Fibroblast of mammary gland (primary cell): ENCODE measurements around the gene KCNAB3.

Experiments
- DNase-seq: peaks from one replicate; pipeline ENCODE4 v3.0.0-alpha.2; 2010; ENCODE audit warnings: low read depth
- H3K4me3 ChIP-seq: 2 replicates; pipeline ENCODE4 v1.5.1; 2011; ENCODE audit warnings: low read depth, mild to moderate bottlenecking, low read length, moderate library complexity; ENCODE audit not compliant: control insufficient read depth
- TF ChIP-seq, protein P1 (sequence below): conservative IDR thresholded peaks from 2 replicates; pipeline ENCODE4 v1.5.1; 2011; ENCODE audit warnings: low read depth, low read length, inconsistent platforms; ENCODE audit not compliant: control insufficient read depth, insufficient read depth

Gene KCNAB3

DNA sequence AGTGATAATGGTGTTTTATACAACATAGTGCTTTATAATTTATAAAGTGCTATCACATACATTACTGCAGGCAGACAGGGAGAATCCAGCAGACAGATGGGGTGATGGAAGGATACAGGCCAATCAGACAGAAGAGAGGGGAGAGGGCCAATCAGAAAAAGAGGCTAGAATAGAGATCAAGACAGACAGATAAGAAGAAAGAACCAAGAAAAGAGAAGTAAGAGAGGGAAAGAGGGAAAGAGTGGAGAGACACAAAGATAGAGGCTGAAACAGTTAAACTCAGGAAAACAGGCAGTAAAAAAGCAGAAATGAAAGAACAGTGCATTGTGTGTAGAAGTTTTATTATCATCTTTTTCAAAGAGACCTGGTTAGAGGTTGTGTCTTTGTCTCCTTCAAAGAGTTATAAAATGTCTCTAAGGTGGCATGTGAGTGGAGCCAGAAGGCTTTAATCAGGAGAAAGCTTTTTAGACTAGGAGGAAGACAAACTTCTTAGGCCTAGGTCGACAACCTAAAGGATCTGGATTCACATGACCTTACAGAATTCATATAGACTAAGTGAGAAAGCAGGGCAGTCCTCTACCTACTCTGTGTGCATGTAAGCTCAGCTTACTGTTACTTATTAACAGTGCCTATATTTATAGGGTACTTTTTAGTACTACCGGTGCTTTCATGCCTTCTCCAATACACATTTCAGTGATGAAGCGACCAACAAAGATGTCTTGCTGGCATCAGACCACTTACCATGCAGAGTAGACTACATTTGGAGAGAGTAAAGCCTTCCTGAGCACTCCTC is 49.4 kb downstream of the KCNAB3 start:
- no peak for DNase-seq
- H3K4me3 ChIP-seq = no peak overlapping the region
- TF ChIP-seq, protein P1, sequence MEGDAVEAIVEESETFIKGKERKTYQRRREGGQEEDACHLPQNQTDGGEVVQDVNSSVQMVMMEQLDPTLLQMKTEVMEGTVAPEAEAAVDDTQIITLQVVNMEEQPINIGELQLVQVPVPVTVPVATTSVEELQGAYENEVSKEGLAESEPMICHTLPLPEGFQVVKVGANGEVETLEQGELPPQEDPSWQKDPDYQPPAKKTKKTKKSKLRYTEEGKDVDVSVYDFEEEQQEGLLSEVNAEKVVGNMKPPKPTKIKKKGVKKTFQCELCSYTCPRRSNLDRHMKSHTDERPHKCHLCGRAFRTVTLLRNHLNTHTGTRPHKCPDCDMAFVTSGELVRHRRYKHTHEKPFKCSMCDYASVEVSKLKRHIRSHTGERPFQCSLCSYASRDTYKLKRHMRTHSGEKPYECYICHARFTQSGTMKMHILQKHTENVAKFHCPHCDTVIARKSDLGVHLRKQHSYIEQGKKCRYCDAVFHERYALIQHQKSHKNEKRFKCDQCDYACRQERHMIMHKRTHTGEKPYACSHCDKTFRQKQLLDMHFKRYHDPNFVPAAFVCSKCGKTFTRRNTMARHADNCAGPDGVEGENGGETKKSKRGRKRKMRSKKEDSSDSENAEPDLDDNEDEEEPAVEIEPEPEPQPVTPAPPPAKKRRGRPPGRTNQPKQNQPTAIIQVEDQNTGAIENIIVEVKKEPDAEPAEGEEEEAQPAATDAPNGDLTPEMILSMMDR = no peak

DNA sequence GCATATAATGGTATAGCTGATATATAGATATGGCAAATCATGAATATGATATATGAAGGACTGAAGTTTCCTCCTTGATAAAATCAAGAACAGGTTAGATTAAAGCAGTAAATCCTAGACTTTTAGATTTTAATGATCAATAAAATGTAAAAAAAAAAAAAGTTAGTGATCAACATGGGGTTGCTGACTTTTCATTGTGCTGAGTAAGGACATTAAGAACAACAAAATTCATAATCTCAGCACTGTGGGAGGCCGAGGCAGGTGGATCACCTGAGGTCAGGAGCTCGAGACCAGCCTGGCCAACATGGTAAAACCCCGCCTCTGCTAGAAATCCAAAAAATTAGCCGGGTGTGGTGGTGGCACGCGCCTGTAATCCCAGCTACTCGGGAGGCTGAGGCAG is 51.4 kb downstream of the KCNAB3 start:
- TF ChIP-seq, protein P1 = no peak
- no peak for DNase-seq
- H3K4me3 ChIP-seq = no peak overlapping the region

DNA sequence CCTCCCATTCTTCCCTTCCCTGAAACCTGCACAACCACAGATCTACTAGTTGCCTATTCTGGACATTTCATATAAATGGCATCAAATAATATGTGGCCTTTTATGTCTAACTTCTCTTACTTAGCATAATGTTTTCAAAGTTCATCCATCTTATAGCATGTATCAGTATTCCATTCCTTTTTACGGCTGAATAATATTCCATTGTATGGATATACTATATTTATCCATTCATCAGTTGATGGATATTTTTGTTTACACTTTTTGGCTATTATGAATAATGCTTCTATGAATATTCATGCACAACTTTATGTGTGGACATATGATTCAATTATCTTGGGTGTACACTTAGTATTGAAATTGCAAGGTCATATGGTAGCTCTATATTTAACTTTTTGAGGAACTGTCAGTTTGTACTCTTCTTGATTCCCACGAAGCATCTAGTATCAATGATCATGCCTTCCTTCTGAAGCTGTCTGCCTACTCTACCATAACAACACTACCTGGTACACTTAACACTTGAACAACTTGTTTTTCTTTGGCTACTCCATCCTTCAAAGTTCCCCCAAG is 53.8 kb downstream of the KCNAB3 start:
- TF ChIP-seq, protein P1 = no peak
- no peak overlapping the region for H3K4me3 ChIP-seq
- no peak for DNase-seq

DNA sequence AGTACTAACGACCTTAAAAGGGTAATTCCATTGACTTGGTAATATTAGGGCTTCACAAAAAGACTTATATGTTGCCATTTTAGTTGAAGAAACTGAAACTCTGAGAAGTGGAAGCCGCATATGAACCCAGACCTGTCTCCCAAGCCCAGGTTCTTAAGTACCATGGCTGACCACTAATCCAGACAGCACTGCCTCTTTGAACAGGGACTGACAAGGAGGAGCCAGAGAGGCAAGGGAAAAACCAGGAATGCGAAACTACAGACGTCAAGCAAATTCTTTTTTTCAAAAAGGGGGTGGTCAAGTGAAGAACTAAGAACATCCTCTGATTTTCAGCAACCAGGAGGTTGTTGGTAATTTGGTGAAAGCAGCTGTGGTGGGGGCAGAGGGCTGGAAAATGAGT is 56.6 kb downstream of the KCNAB3 start:
- TF ChIP-seq, protein P1 = no peak
- no peak overlapping the region for H3K4me3 ChIP-seq
- DNase-seq = no peak
